Posterior cingulate gyrus (tissue), 11 donors: Measurements from ENCODE around the gene CCDC57.

Experiments used
- DNase-seq, 10 donors: peaks; one replicate each; pipeline versions ENCODE4 v3.0.0 to v3.0.0-alpha.2; 2020 to 2021; ENCODE audit warnings: mixed read lengths in 3 of 10
- intact Hi-C: fragments of 100-400 bp; cut with DNase I; formaldehyde crosslinking; loops from one replicate; pipeline ENCODE4 v1.15.1; 2023

CCDC57 gene

GRCh38 chr17:82090549-82091263 is 121.9 kb downstream of the CCDC57 start:
- intact Hi-C loops: no loop called here
- peak in 1 of 10 donors; percentile 75 for DNase-seq

- DNase-seq: no peak
- intact Hi-C loops: no loop called here
Observed at GRCh38 chr17:82089723-82090548, 122.7 kb downstream of the CCDC57 start.

- no peak for DNase-seq
- intact Hi-C loops: no loop called here
Observed at GRCh38 chr17:82088838-82089722, 123.6 kb downstream of the CCDC57 start.

- no peak for DNase-seq
- intact Hi-C loops: no loop called here
Observed at GRCh38 chr17:82087961-82088837, 124.4 kb downstream of the CCDC57 start.

GRCh38 chr17:82086941-82087906 is 125.4 kb downstream of the CCDC57 start:
- intact Hi-C loops: no loop called here
- no peak for DNase-seq

- intact Hi-C loops: no loop called here
- DNase-seq: no peak
Observed at GRCh38 chr17:82085931-82086764, 126.5 kb downstream of the CCDC57 start.

GRCh38 chr17:82085031-82085861 is 127.4 kb downstream of the CCDC57 start:
- intact Hi-C loops: no loop called here
- DNase-seq: no peak

- no peak for DNase-seq
- intact Hi-C loops: no loop called here
Observed at GRCh38 chr17:82084373-82085030, 128.1 kb downstream of the CCDC57 start.

- intact Hi-C loops: no loop called here
- DNase-seq: no peak
Observed at GRCh38 chr17:82083533-82084359, 128.9 kb downstream of the CCDC57 start.

- intact Hi-C loops: no loop called here
Observed at GRCh38 chr17:82083009-82083408, 129.6 kb downstream of the CCDC57 start.

GRCh38 chr17:82082456-82082855 is 130.2 kb downstream of the CCDC57 start:
- no peak for DNase-seq
- intact Hi-C loops: no loop called here

More at GRCh38 chr17:82083009-82083408, 129.6 kb downstream of the CCDC57 start:
- no peak for DNase-seq

- intact Hi-C loops: no loop called here
- no peak for DNase-seq
Observed at GRCh38 chr17:82081966-82082365, 130.7 kb downstream of the CCDC57 start.

- no peak for DNase-seq
- intact Hi-C loops: no loop called here
Observed at GRCh38 chr17:82081546-82081945, 131.1 kb downstream of the CCDC57 start.

GRCh38 chr17:82080789-82081464 is 131.7 kb downstream of the CCDC57 start:
- no peak for DNase-seq
- intact Hi-C loops: no loop called here
